ENCODE measurements around the gene SPARCL1.
"Not testable (repeated sequence)": the region's sequence is repeated elsewhere in the genome, so short reads cannot be mapped to it uniquely, and the experiment has no call there.

SPARCL1 gene

DNA sequence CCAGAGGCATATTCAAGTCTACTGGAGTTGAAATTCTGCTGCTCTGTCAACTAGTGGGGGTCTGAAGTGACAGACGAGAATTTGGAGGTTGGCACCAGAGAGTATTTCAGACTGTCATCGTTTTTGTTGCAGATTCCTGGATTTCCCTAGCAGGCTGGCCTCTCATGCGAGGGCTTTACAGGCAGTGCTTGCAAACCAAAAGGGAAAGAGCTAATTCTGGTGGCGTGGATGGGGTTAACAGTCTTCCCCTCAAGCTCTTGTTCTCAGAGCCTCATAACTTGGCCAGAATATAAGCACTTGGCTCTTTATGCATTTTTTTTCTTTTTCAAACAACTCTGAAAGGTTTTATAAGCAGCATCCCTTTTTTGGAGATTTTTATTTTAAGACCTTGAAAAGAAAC lies at the start of gene SPARCL1:
TSS of gene SPARCL1 (minus strand) at position 190 of the 400 bp plus-strand sequence. CDS start 29,802 bp downstream, outside the sequence.
- no peak for DNase-seq

DNA sequence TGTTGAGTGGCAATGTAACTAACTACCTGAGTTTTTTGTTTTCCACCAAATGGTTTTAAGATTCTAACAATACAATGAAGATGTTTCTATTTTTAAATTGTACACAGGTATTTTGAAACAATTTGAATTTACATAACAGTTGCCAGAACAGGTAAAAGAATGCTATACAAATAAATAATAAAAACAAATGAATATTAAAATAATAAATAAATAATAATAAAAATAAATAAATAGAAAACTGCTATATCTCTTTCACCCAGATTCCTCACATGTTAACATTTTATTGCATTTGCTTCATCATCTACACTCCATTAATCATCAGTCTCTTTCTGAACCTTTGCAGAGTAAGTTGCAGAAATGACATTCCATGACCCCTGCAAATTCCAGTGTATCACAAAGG lies 46.8 kb upstream of the SPARCL1 start:
- DNase-seq: no peak

DNA sequence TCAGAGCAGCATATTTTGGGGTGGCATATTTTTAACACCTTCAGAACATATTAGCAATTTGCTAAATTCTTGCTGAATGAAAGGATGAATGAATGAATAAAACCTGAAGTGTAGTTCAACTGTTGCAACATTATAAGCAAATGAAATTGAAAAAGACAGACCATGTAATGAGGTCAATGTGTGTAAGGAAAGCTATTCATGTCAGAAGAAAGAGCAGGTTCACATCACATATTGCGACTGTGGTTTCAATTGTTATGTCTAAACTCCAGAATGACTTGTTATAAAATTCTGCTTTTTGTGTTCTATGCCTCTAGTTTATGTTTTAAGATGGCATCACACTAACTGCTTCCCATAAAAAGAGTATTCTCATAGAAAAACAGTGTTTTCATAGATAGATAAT lies 46.2 kb upstream of the SPARCL1 start:
- no peak for DNase-seq

DNA sequence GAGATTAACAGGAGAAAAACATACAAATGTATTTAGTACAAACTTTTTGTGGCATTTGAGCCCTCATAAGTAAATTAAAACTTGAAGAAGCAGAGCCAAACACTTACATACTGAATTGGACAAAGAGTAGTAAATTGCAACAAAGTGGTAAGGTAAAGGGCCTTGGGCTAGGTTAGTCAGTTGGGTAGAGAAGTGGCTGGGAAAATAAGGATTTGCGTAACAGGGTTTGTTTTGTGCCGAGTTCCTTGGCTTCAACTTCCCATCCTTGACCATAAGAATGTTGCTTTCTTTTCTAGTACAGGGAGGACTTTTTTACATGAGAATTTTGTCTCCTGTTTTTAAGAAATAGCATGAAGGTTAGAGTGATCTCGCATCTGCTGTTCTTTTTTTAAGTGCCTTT lies 45.8 kb upstream of the SPARCL1 start:
- no peak for DNase-seq

- not testable (repeated sequence) for DNase-seq
Measured at GRCh38 chr4:87574376-87574775, 45.2 kb upstream of the SPARCL1 start.

DNA sequence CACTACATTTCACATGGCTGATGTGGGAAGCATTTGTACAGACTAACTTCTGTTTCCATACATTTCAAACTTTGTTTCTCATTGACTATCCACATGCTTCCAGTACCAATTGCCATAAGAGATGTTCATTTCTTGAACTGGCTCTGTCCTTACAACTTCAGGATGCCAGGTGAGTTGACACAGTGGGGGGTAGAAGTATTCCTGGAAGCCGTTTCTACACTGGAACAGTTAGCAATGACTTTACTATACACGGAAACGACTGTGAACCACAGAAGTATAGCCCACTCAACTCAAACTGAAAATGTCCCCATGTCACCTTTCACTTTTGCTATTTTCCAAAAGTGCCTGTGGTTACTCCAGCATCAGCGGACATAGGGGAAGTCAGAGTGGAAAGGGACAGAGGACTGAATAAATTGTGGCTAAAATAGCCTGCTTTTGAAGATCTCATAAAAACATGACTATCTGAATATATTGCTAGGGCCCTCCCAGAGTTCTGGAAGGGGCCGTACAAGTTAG lies 41.2 kb upstream of the SPARCL1 start:
- DNase-seq: no peak

DNA sequence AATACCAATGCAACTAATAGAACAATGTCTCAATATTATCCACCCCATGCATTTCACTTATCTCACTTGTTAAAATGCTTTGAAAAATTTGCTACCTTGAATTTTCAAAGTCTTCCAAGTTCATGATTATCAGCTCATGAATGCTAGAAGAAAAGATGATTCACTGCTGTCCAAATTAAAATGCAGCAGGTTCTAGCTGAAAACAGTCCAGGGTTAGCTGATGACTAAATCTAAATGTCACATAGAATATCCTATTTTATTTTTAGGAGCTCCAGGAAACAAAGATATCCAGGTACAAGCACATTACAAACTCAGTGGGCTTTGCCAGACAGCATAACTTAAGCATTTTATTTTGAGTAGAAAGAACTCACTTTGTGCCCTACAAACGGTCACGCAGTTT lies 38.0 kb upstream of the SPARCL1 start:
- DNase-seq: no peak

DNA sequence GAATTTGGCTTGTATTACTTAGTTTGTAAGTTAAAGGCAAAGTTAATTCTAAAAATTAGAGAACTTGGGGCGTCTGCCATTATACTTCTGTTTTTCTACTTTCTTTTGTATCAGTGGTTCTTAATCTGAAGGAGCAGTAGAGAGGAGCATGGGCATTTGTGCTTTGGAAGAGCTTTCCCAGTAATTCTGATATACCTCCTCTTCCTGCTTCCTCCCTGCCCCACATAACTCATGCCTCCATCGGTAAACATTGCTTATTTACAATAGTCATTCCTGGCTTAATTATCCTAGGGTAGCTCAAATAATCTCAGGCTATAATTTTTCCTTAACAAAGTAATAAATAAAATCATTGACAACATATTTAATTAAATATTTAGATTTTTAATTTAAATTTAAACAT lies 37.1 kb upstream of the SPARCL1 start:
- DNase-seq: peak in 2 of 3 experiments; percentile 19 to 51

DNA sequence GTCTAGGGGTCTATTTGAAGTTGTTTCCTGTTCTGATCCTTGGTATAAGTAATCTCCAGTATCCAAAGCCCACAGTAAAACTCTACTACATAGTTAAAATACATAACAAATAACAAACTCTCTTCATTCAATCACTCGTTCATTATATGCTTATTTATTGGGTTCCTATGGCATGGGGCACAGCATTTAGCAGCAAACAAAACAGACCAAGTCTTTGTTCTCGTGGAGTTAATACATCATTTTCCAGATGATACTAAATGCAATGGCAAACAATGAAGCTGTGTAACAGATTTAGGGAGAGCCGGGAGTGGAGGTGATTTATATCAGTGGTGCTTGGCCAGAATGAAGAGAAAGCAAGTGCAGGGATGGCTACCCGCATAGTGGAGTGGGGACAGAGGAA lies 36.6 kb upstream of the SPARCL1 start:
- peak in 2 of 3 experiments; percentile 19 to 51 for DNase-seq

DNA sequence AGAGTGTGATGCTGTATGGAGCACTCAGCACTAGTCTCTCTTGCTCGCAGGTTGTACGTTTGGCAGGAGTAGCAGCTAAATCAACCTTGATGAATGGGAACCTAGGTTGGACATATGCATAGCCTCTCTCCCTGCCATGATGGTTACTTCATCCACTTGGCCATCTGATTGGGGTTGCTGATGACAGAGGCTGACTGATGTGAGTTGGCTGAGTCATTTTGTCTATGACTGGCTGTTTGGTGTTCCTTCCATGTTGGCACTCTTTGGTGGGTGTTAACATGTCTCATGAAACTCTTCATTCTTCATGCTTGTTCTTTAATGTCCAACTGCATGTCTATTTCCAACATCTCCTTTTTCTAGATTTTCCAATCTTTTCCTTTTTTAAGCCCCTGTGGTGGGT lies 31.6 kb upstream of the SPARCL1 start:
- no peak for DNase-seq

GRCh38 chr4:87559090-87559837 lies 30.1 kb upstream of the SPARCL1 start:
- DNase-seq: peak; percentile 70 to 93 (median 80)

DNA sequence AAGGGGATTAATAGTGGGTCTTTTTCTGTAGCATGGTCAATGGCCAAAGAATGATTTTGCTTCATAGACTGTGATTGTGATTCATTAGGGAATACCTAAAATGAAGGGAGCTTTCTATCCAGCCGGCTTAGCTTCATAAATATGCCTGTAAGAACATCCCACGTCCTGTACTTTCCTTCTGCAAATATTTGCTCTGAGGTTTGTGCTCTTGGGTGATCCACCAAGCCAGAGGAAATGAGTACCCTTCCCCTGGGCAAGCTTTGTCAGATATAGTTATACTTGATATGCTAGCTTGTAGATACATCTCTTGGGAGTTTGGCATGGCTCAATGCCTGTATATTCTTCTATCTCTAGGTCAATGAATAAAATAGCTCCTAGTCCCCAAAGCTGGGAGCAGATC lies 28.2 kb upstream of the SPARCL1 start:
- DNase-seq: peak in 2 of 3 experiments; percentile 5 to 41

DNA sequence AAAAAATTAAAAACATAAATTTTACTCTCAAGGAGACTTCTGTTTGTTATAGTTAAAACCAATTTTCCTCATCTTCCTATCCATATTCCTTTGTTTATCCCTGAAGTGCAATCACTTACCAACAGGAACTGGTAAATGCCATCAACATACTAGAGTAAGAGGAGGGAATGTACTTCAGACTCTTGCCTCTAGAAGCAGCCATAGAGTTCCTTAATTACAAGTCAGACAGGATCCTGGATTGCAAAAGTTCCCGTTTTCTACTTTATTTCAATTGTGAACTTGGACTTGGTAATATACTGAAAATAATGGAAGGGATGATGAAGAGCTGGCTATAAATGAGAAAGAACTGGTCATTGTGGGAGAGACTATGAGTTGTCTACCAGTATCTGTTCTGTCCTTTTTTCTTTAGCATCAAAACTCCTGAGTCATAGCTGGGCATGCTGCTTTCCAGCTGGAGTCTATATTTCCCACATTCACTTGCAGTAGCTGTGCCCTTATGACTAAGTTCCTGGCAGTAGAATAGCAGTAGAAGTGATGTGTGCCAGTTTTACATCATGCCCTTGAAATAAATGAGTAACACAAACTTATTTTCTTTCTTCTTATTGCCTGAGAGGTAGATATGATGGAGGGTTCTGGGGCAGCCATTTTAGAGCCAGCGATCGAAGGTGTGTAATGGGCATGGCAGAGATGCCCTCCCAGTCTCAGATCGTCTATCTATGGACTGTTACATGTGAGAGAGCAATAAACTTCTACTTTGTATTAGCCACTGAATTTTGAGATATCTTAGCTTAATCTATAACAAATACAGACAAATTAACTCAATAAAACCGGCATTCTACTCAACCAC lies 26.8 kb upstream of the SPARCL1 start:
- DNase-seq: no peak

GRCh38 chr4:87553182-87553581 lies 24.0 kb upstream of the SPARCL1 start:
- DNase-seq: no peak

GRCh38 chr4:87551361-87551760 lies 22.2 kb upstream of the SPARCL1 start:
- no peak for DNase-seq

GRCh38 chr4:87547016-87547708 lies 18.0 kb upstream of the SPARCL1 start:
- no peak for DNase-seq

GRCh38 chr4:87545052-87545451 lies 15.9 kb upstream of the SPARCL1 start:
- no peak for DNase-seq

- DNase-seq: peak in 2 of 3 experiments; percentile 5 to 39
Measured at GRCh38 chr4:87543835-87544461, 14.8 kb upstream of the SPARCL1 start.

DNA sequence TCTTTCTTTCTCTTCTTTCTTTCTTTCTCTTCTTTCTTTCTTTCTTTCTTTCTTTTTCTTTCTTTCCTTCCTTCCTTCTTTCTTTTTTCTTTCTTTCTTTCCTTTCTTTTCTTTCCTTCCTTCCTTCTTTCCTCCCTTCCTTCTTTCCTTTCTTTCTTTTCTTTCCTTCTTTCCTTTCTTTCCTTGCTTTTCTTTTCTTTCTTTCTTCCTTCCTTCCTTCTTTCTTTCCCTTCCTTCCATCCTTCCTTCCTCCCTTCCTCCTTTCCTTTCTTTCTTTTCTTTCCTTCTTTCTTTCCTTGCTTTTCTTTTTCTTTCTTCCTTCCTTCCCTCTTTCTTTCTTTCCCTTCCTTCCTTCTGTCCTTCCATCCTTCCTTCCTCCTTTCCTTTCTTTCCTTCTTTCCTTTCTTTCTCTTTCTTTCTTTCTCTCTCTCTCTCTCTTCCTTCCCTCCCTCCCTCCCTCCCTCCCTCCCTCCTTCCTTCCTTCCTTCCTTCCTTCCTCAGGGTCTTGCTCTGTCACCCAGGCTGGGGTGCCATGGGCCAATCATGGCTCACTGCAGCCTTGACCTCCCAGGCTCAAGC lies 13.6 kb upstream of the SPARCL1 start:
- DNase-seq: no peak

DNA sequence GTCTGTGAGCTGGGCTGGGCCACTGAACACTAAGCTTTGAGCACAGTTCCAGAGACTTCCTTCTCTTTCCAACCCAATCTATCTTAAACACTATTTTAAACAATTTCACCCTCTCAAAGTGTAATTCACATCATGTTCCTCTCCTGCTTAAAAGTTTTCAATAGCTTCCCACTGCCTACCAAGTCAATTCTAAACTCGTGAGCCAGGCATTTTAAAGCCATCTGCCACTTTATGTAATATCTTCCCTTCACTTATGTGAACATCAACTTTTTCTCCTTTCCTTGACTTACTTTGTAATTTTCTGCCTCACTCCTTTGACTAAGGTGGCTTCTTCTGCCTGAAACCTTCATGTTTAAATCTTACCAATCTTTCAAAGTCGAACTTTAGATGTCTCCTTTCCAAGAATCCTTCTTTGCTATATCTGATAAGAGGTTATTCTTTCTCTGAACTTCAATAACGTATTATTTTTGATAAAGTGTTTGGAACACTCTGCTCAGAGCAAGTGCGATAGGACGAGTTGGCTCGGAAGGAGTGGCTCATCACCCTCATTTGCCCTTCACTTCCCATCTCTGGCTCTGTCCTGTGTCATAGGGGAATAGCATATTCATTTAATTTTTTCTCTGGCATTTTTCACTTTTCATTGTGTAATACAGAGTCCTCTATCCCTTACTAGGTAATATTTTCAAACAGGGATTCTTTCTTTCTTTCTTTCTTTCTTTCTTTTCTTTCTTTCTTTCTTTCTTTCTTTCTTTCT lies 13.0 kb upstream of the SPARCL1 start:
- no peak for DNase-seq

DNA sequence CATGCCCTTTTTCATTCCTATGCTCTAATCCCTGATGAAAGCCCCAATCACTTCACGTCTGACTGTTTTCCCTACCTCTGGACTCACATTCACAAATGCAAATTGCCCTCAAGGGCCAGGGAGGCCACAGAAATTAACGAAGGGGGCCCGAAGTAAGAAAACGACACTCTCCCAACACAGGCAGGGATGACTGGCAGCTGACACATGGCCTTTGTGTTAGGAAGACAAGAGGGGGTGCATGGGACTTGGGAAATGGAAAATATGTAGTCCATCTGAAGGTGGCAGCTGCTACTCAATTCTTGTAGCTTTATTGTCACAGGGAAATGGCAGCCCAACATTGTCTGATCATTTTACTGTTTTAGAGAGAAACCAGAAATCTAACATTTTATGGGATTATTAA lies 12.3 kb upstream of the SPARCL1 start:
- DNase-seq: no peak

All from NCI-H1417 (cell line).